Adrenal gland (tissue), 12 donors: Measurements from ENCODE around the gene TRIM14. TPM values are rescaled to one million over a fixed set of nuclear protein-coding genes. Genes with fewer than 3 reads are reported as not detected.
A peak's percentile ranks its signal among the peaks of the same experiment; 100 is the strongest.

Source experiments
- DNase-seq, 7 donors: peaks; one replicate each; pipeline ENCODE4 v3.0.0-alpha.2; 2019 to 2020
- H3K27ac ChIP-seq, 5 donors: fragments of 200-600 bp; sonication (generic) in 4 of 5; 1 replicate in 3 of 5; 2 replicates in 2 of 5; pipeline versions ENCODE4 v1.5.1 to v1.8.0; 2016 to 2020; ENCODE audit warnings: mild to moderate bottlenecking in 1 of 5
- H3K27me3 ChIP-seq: fragments of 200-600 bp; 2 replicates; pipeline ENCODE4 v1.8.0; 2021
- H3K36me3 ChIP-seq, 2 donors: fragments of 200-600 bp; replicated peaks in 1 of 2; 1 replicate in 1 of 2; 2 replicates in 1 of 2; pipeline versions ENCODE4 v1.5.1 to v1.8.0; 2018 to 2022
- H3K4me1 ChIP-seq, 2 donors: fragments of 200-600 bp; replicated peaks in 1 of 2; 1 replicate in 1 of 2; 2 replicates in 1 of 2; pipeline versions ENCODE4 v1.5.1 to v1.8.0; 2018 to 2021
- H3K4me3 ChIP-seq, 4 donors: fragments of 200-600 bp; sonication (generic) in 3 of 4; one replicate each; pipeline ENCODE4 v1.5.1; 2016 to 2018
- H3K9me3 ChIP-seq, 3 donors: fragments of 200-600 bp; sonication (generic) in 1 of 3; replicated peaks in 1 of 3; 1 replicate in 2 of 3; 2 replicates in 1 of 3; pipeline versions ENCODE4 v1.5.1 to v1.8.0; 2016 to 2021
- POLR2A ChIP-seq, 2 donors: fragments of 450-650 bp; IDR thresholded peaks; one replicate each; pipeline ENCODE4 v1.6.1; 2017; ENCODE audit warnings: antibody characterized with exemption in 2 of 2, mild to moderate bottlenecking in 2 of 2, moderate library complexity in 1 of 2
- WGBS, 4 donors: extraction: QIAGEN DNeasy Blood & Tissue Kit in 2 of 4; methylation state at CpG; one replicate each; pipeline versions ENCODE4 v1.1.5 to v1.1.7; 2013 to 2017; 5-methylcytosine and 5-hydroxymethylcytosine counted together
- intact Hi-C, 2 donors: fragments of 100-400 bp; cut with DNase I; formaldehyde crosslinking; loops; one replicate each; pipeline versions ENCODE4 v1.14.1 to v1.15.0; 2022 to 2023
- polyA plus RNA-seq, 3 donors: library from polyadenylated mRNA; stranded (reverse); fragments of 200-250 nt in 2 of 3; fragments of 350-450 nt in 1 of 3; fragmentation: Illumina TruSeq in 1 of 3; extraction: RNeasy Lipid Tissue Mini Kit (QIAGEN cat#74804) in 1 of 3; gene quantifications; one replicate each; pipeline ENCODE4 v1.2.3, GENCODE V29; 2013 to 2014
- total RNA-seq, 9 donors: library from RNA; depleted of rRNA in 4 of 9; stranded (reverse); fragments of >200 nt in 4 of 9; fragments of 120-200 nt in 1 of 9; fragmentation: NEBNext Ultra II Directional in 1 of 9; extraction: Animal tissue kit (Norgen Biotek cat#: 25700) in 1 of 9; gene quantifications; one replicate each; pipeline versions ENCODE4 v1.1.0 to v1.2.4, GENCODE V29; 2013 to 2023
- TF ChIP-seq, protein P1 (sequence below), 6 experiments: fragments of 450-650 bp in 4 of 6; fragments of 200-600 bp in 2 of 6; sonication (generic) in 1 of 6; IDR thresholded peaks; 1 replicate in 5 of 6; 2 replicates in 1 of 6; pipeline versions ENCODE4 v1.5.1 to v1.8.0; 2016 to 2021; ENCODE audit warnings: antibody characterized with exemption in 6 of 6, mild to moderate bottlenecking in 2 of 6, moderate library complexity in 1 of 6
- donor health status: healthy with polysubstance abuse.
- donor health status: Bipolar disorder and iron deficiency.
- donor health status: DM: yes; HTN: yes; CAD: no.
- donor health status: DM: no; HTN: no; CAD: no.
- donor health status: DM: no; HTN: no; CAD: no.
- donor health status: DM: yes; HTN: yes; CAD: no.

TRIM14 gene
- total and polyA plus RNA-seq, 12 donors: 0.72 to 24.8 (median 13.9) TPM

DNA sequence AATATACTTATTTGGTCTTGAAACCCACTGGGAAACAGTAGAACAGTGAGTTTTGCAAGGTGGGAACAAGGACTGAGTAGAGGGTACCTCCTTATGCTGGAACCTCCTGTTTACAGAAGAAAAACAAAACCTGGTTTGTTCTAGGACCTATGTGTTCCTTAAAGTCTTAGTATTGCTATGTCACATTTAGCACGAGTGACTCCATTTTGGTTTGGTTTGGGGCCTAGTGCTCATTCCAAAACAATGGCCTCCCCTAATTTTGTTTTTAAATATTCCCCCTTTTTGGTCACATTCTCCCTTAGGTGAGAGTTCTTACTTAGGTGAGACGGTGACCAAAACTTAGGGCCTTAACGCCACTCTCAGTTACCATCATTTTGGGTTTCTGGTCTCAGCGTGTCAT, 68.7 kb downstream of the TRIM14 start:
- 92 to 97% (median 95%) methylated on average over 4 of the region's 4 CpGs for WGBS, 4 donors

DNA sequence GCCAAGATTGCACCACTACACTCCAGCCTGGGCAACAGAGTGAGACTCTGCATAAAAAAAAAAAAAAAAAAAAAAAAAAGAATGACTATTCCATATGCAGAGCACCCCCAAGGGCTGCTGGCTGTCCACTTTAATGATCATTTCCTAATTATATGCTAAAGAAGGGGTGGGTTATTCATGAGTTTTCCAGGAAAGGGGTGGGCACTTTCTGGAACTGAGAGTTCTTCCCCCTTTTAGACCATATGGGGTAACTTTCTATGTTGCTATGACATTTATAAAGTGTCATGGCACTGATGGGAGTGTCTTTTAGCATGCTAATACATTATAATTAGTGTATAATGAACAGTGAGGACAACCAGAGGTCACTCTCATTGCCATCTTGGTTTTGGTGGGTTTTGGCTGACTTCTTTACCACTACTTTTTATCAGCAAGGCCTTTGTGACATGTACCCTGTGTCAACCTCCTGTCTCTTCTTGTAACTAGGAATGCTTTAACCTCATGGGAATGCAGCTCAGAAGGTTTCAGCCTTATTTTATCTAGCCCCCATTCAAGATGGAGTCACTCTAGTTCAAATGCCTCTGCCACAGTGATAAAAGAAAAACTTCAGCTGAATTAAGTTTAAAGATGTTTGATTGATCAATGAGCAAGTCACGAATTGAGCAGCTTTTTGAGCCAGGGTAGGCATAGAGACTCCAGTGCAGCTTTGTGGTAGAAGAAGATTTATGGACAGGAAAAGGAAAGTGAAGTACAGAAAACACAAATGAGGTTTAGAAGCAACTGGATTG, 69.5 kb downstream of the TRIM14 start:
- intact Hi-C loops: no loop called here
- Histone ChIP-seq H3K36me3 (no peaks in the 10 kb centered on the region), H3K4me3 (no peak overlapping the region), H3K27me3 (no peaks in the 10 kb centered on the region), H3K9me3 (no peaks in the 10 kb centered on the region), H3K27ac (no peak overlapping the region), H3K4me1 (no peaks in the 10 kb centered on the region)
- WGBS, 4 donors: 54 to 76% (median 63%) methylated on average over 1 of the region's 1 CpG
- DNase-seq: no peak
- no peak for TF ChIP-seq POLR2A (IDR thresholded peaks at IDR 0.05)
- TF ChIP-seq, protein P1, sequence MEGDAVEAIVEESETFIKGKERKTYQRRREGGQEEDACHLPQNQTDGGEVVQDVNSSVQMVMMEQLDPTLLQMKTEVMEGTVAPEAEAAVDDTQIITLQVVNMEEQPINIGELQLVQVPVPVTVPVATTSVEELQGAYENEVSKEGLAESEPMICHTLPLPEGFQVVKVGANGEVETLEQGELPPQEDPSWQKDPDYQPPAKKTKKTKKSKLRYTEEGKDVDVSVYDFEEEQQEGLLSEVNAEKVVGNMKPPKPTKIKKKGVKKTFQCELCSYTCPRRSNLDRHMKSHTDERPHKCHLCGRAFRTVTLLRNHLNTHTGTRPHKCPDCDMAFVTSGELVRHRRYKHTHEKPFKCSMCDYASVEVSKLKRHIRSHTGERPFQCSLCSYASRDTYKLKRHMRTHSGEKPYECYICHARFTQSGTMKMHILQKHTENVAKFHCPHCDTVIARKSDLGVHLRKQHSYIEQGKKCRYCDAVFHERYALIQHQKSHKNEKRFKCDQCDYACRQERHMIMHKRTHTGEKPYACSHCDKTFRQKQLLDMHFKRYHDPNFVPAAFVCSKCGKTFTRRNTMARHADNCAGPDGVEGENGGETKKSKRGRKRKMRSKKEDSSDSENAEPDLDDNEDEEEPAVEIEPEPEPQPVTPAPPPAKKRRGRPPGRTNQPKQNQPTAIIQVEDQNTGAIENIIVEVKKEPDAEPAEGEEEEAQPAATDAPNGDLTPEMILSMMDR (IDR thresholded peaks at IDR 0.05): no peak

More for the DNA sequence above, 68.7 kb downstream of the TRIM14 start:
- no peaks in the 10 kb centered on the region for H3K27me3 ChIP-seq
- H3K36me3 ChIP-seq: no peaks in the 10 kb centered on the region
- H3K27ac ChIP-seq: no peak overlapping the region
- no peak for TF ChIP-seq POLR2A (IDR thresholded peaks at IDR 0.05)
- TF ChIP-seq, protein P1 (IDR thresholded peaks at IDR 0.05): no peak
- H3K4me1 ChIP-seq: no peaks in the 10 kb centered on the region
- peak in 1 of 7 donors; percentile 13 for DNase-seq
- H3K4me3 ChIP-seq: no peak overlapping the region
- H3K9me3 ChIP-seq: no peaks in the 10 kb centered on the region
- intact Hi-C loops: no loop called here

DNA sequence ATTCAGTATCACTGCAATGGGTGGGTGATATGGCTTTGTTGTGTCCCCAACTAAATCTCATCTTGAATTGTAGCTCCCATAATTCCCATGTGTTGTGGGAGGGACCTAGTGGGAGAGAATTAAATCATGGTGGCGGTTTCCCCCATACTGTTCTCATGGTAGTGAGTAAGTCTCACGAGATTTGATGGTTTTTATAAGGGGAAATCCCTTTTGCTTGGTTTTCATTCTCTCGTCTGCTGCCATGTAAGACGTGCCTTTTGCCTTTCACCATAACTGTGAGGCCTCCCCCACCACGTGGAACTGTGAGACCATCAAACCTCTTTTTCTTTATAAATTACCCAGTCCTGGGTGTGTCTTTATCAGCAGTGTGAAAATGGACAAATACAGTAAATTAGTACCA, 72.0 kb downstream of the TRIM14 start:
- Histone ChIP-seq H3K9me3 (no peaks in the 10 kb centered on the region), H3K4me1 (no peaks in the 10 kb centered on the region), H3K27ac (no peak overlapping the region), H3K4me3 (no peak overlapping the region), H3K27me3 (no peaks in the 10 kb centered on the region), H3K36me3 (no peaks in the 10 kb centered on the region)
- DNase-seq: no peak
- intact Hi-C loops: no loop called here
- TF ChIP-seq, protein P1 (IDR thresholded peaks at IDR 0.05): no peak
- TF ChIP-seq POLR2A (IDR thresholded peaks at IDR 0.05): no peak
- WGBS, 4 donors: 82 to 87% (median 86%) methylated on average over 5 of the region's 5 CpGs

DNA sequence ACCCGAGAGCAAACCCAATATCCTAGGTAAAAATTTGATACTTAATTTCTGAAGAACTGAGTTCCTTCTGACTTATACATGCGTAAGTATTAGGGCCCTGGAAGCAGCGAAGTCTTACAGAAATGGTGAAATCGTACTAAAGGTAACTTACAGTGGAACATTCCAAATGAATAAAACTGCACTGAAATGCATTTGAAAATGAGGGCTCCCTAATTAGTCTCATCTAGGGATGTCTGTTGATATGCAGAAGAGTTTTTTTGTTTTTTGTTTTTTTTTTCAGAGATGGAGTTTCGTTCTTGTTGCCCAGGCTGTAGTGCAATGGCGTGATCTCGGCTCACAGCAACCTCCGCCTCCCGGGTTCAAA, 72.9 kb downstream of the TRIM14 start:
- H3K4me1 ChIP-seq: no peaks in the 10 kb centered on the region
- H3K36me3 ChIP-seq: no peaks in the 10 kb centered on the region
- H3K27ac ChIP-seq: no peak overlapping the region
- no peaks in the 10 kb centered on the region for H3K9me3 ChIP-seq
- no peaks in the 10 kb centered on the region for H3K27me3 ChIP-seq
- 86 to 96% (median 95%) methylated on average over 9 of the region's 9 CpGs for WGBS, 4 donors
- peak in 1 of 7 donors; percentile 20 for DNase-seq
- no peak overlapping the region for H3K4me3 ChIP-seq
- intact Hi-C loops: no loop called here
- TF ChIP-seq, protein P1 (IDR thresholded peaks at IDR 0.05): no peak
- TF ChIP-seq POLR2A (IDR thresholded peaks at IDR 0.05): no peak
